NCI-H345 (cell line): ENCODE data around the gene TEX9.
"Not testable (repeated sequence)": the region's sequence is repeated elsewhere in the genome, so short reads cannot be mapped to it uniquely, and the experiment has no call there.

Experiments
- DNase-seq: peaks from one replicate; lab custom pipeline; 2025; lab: John Stamatoyannopoulos, UW

TEX9 gene

GRCh38 chr15:56366211-56366610 lies 985 bp downstream of the TEX9 start:
- no peak for DNase-seq

GRCh38 chr15:56367156-56367555 lies 1.9 kb downstream of the TEX9 start:
- no peak for DNase-seq

- DNase-seq: no peak
Measured at GRCh38 chr15:56369234-56369633, 4.0 kb downstream of the TEX9 start.

- DNase-seq: no peak
Measured at GRCh38 chr15:56371495-56372147, 6.4 kb downstream of the TEX9 start.

GRCh38 chr15:56374693-56375092 lies 9.5 kb downstream of the TEX9 start:
- not testable (repeated sequence) for DNase-seq

GRCh38 chr15:56377822-56378221 lies 12.6 kb downstream of the TEX9 start:
- DNase-seq: not testable (repeated sequence)

- no peak for DNase-seq
Measured at GRCh38 chr15:56383010-56383409, 17.8 kb downstream of the TEX9 start.

- no peak for DNase-seq
Measured at GRCh38 chr15:56385908-56386307, 20.7 kb downstream of the TEX9 start.

- DNase-seq: no peak
Measured at GRCh38 chr15:56390739-56391267, 25.6 kb downstream of the TEX9 start.

- DNase-seq: no peak
Measured at GRCh38 chr15:56393277-56393676, 28.1 kb downstream of the TEX9 start.

GRCh38 chr15:56394909-56395308 lies 29.7 kb downstream of the TEX9 start:
- DNase-seq: no peak

GRCh38 chr15:56397325-56397724 lies 32.1 kb downstream of the TEX9 start:
- DNase-seq: not testable (repeated sequence)

GRCh38 chr15:56399209-56399608 lies 34.0 kb downstream of the TEX9 start:
- not testable (repeated sequence) for DNase-seq

- no peak for DNase-seq
Measured at GRCh38 chr15:56410721-56411120, 45.5 kb downstream of the TEX9 start.

GRCh38 chr15:56411122-56411749 lies 46.0 kb downstream of the TEX9 start:
- DNase-seq: no peak

- not testable (repeated sequence) for DNase-seq
Measured at GRCh38 chr15:56413114-56413733, 48.0 kb downstream of the TEX9 start.

GRCh38 chr15:56425276-56425675 lies 60.0 kb downstream of the TEX9 start:
- no peak for DNase-seq

- DNase-seq: no peak
Measured at GRCh38 chr15:56425976-56426375, 60.8 kb downstream of the TEX9 start.

- DNase-seq: no peak
Measured at GRCh38 chr15:56428821-56429458, 63.7 kb downstream of the TEX9 start.

GRCh38 chr15:56432304-56432703 lies 67.1 kb downstream of the TEX9 start:
- DNase-seq: no peak

GRCh38 chr15:56440214-56440770 lies 75.1 kb downstream of the TEX9 start:
- no peak for DNase-seq

- DNase-seq: no peak
Measured at GRCh38 chr15:56442354-56442753, 77.1 kb downstream of the TEX9 start.
